Fibroblast of skin of right quadriceps (primary cell): Measurements from ENCODE around the gene SRCAP.

Experiments
- DNase-seq: peaks from one replicate; pipeline ENCODE4 v3.0.0-alpha.2; 2013

The SRCAP gene

GRCh38 chr16:30778549-30779244 is 79.7 kb downstream of the SRCAP start:
- DNase-seq, result no peak

DNA sequence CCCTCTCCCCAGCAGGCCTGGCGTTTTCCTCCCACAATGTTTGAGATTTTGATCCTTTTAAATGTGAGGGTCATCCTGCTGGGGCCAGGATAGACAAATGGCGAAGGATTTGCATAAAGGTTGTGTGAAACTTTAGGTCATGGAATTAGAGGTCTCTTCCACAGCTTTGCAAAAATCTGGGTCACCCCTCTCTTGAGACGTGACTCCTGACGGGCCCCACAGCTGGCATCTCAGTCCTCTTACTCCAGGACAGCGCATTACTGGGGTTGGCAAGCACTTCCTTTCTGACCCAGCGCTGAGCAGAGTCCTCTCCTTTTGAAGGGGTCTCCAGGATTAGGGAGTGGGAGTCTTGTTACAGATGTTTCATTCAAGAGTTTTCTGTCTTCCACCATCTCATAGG is 80.6 kb downstream of the SRCAP start:
- DNase-seq, result no peak

DNA sequence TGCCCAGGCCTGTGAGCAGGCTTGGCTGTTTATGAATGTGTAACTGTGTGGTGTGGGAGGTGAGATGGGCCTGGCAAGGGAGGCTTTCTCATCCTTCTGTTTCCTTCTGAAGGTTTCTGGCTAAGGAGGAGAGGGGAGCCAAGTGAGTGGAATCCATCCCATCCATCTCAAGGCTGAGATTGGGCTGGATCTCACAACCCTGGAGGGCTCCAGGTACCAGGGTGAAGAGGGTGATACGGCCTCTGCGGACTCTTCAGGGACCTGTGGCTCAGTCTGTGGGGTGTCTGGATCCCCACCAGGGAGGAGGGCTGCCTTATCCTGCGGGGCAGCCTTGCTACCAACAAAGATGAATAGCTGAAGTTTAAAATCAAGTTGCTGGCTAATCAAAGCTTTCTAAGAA is 81.0 kb downstream of the SRCAP start:
- no peak for DNase-seq

DNA sequence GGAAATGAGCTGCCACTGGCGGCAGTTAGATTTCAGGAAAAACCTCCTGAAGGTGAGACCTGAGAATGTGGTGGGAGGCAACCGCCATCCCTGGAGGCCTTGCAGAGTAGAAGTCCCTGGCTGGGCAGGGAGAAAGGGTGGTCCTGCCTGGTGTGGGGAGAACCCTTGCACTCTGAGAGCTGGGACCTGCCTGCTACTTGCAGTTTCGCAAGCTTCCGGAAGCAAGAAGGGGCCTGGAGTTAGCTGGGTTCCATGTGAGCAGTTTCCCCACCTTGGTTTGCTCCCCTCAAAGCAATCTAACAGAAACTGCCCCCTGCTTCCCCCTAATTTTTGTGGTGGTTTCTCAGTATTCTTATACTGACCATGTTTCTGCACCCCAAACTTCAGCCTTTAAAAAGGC is 81.6 kb downstream of the SRCAP start:
- DNase-seq, result no peak

DNA sequence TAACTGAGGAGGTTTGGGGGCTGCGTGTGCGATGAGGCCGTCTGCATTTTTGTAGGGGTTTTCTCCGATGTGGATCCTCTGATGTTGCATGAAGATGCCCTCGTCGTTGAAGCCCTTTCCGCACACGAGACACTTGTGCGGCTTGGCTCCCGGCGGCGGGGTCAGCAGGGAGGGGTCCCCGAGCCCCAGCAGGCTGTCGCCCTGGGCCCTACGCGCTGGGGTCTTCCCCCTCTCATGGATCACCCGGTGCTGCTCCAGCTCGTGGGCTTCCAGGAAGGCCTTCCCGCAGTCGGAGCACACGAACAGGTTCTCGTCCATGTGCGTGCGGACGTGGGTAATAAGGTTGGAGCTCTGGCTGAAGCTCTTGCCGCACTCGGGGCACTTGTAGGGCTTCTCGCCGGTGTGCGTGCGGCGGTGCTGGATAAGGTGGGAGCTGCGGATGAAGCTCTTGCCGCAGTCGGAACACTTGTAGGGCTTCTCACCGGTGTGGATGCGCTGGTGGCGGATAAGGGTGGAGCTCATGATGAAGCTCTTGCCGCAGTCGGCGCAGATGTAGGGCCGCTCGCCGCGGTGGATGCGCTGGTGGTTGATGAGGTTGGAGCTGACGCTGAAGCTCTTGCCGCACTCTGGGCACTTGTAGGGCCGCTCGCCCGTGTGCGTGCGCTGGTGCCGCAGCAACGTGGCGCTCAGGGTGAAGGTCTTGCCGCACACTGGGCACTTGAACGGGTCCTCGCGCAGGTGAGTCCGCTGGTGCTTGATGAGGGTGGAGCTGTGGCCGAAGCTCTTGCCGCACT is 83.7 kb downstream of the SRCAP start:
- no peak for DNase-seq

DNA sequence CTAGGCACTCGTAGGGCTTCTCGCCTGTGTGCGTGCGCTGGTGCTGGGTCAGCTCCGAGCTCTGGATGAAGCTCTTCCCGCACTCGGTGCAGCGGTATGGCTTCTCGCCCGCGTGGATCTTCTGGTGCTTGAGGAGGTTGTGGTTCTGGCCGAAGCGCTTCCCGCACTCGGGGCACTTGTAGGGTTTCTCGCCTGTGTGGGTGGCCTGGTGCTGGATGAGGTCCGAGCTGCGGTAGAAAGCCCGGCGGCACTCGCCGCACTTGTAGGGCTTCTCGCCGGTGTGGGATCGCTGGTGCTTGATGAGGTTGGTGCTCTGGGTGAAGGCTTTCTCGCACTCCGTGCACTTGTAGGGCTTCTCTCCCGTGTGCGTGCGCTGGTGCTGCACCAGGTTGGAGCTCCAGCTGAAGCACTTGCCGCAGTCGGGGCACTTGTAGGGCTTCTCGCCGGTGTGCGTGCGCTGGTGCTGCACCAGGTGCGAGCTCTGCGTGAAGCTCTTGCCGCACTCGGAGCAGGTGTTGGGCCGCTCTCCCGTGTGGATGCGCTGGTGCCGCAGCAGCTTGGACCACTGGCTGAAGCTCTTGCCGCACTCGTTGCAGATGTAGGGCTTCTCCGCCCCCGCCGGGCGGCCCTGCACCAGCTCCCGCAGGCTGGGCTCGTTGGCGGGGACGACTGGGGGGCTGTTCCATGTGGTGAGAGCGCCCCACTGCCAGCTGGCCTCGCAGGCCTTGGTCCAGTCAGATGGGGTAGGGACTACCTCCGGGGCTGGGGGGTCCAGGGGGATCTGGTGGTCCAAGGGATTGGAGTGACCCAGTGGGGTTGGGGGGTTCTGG is 84.5 kb downstream of the SRCAP start:
- DNase-seq, result no peak

- no peak for DNase-seq
These were observed 85.2 kb downstream of the SRCAP start for GRCh38 chr16:30784215-30784614.

GRCh38 chr16:30785126-30786106 is 86.4 kb downstream of the SRCAP start:
- no peak for DNase-seq

GRCh38 chr16:30786115-30786935 is 87.4 kb downstream of the SRCAP start:
- DNase-seq, result peak; percentile 55

GRCh38 chr16:30786936-30787612 is 88.1 kb downstream of the SRCAP start, which contains the start of gene ZNF629:
ZNF629 (minus strand) TSS chr16:30787205; CDS start chr16:30784482, 2,723 bp downstream.
- DNase-seq, result peak; percentile 69

- DNase-seq, result no peak
These were observed 88.8 kb downstream of the SRCAP start for GRCh38 chr16:30787613-30788378.
